ENCODE measurements around the gene NLN.
"Not testable (repeated sequence)": the region's sequence is repeated elsewhere in the genome, so short reads cannot be mapped to it uniquely, and the experiment has no call there.

GRCh38 chr5:65788296-65788695 lies 66.3 kb downstream of the NLN start:
- not testable (repeated sequence) for TF ChIP-seq POLR2A, CTCF, POLR2AphosphoS5, EP300 (IDR thresholded peaks at IDR 0.05)
